HG03066 (cell line): Measurements from ENCODE around the gene VN1R2.
"Not testable (repeated sequence)": the region's sequence is repeated elsewhere in the genome, so short reads cannot be mapped to it uniquely, and the experiment has no call there.

Experiments used
- ATAC-seq: cut with Tn5 transposase; IDR thresholded peaks from one replicate; pipeline ENCODE4 v1.9.1; 2021; ENCODE audit warnings: low read depth; ENCODE audit not compliant: unreplicated experiment

Gene VN1R2, protein sequence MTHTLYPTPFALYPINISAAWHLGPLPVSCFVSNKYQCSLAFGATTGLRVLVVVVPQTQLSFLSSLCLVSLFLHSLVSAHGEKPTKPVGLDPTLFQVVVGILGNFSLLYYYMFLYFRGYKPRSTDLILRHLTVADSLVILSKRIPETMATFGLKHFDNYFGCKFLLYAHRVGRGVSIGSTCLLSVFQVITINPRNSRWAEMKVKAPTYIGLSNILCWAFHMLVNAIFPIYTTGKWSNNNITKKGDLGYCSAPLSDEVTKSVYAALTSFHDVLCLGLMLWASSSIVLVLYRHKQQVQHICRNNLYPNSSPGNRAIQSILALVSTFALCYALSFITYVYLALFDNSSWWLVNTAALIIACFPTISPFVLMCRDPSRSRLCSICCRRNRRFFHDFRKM

GRCh38 chr19:53257715-53258342 lies at the start of gene VN1R2:
VN1R2 (plus strand) TSS chr19:53258292; CDS start chr19:53258376, 84 bp downstream.
- ATAC-seq, result not testable (repeated sequence)

DNA sequence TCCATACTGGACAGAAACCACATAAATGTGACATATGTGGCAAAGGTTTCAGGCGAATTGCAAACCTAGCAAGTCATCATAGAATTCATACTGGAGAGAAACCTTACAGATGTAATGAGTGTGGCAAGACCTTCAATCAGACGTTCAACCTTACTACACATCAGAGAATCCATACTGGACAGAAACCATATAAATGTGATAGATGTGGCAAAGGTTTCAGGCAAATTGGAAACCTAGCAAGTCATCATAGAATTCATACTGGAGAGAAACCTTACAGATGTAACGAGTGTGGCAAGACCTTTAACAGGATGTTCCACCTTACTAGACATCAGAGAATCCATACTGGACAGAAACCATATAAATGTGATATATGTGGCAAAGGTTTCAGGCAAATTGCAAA lies 46.5 kb upstream of the VN1R2 start:
- not testable (repeated sequence) for ATAC-seq

DNA sequence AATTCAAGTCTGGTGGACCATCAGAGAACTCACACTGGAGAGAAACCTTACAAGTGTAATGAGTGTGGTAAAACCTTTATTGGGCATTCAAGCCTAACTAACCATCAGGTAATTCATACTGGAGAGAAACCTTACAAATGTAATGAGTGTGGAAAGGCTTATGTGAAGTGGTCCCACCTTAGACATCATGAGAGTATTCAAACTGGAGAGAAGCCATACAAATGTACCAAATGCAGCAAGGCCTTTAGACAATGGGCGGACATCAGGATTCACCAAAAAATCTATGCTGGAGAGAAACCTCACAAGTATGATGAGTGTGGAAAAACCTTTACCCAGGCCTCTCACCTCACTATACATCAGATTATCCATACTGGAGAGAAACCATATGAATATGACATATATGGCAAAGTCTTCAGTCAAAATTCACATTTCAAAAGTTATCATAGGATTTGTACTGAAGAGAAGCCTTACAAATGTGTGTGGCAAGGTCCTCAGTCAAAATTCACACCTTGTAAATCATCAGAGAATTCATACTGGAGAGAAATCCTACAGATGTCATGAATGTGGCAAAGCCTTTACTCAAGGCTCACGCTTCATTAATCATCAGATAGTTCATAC lies 45.3 kb upstream of the VN1R2 start:
- no peak for ATAC-seq

DNA sequence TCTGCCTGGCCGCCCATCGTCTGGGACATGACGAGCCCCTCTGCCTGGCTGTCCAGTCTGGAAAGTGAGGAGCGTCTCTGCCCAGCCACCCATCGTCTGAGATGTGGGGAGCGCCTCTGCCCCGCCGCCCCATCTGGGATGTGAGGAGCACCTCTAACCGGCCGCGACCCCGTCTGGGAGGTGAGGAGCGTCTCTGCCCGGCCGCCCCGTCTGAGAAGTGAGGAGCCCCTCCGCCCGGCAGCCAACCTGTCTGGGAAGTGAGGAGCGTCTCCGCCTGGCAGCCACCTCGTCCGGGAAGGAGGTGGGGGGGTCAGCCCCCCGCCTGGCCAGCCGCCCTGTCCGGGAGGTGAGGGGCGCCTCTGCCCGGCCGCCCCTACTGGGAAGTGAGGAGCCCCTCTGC lies 35.4 kb upstream of the VN1R2 start:
- not testable (repeated sequence) for ATAC-seq

DNA sequence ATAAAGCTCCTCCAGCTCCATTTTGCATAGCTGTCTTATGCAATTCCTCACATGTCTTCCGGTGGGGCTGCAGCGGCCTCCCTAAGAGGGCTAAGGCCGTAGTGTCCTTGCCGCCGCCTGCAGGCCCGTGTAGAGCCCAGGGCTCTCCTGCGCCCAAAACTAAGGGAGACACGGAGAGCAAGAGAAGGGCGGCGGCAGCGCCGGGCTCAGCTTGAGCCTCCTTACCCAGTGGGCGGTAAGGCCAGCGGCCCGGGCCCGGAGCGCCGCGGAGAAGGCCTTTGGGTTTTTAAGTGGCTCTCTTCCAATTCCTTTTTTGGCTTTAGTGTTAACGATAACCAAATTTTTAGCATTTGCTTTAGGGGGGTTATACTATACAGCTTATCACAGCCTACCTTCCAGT lies 33.5 kb upstream of the VN1R2 start:
- no peak for ATAC-seq

- no peak for ATAC-seq
These were observed 20.8 kb upstream of the VN1R2 start for GRCh38 chr19:53237114-53237777.

DNA sequence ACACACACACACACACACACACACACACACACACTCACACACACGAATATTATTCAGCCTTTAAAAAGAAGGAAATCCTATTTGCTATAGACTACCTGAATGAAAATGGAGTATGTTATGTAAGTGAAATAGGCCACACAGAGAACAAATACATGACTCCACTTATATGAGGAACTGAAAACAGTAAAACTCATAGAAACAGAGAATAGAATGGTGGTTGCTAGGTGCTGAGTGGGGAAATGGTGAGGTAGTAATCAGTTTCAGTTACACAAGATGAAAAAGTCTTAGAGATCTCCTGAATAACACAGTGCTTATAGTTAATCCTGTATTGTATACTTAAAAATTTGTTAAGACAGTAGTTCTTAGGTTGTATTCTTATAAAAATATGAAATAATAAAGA lies 11.6 kb upstream of the VN1R2 start:
- ATAC-seq, result no peak

DNA sequence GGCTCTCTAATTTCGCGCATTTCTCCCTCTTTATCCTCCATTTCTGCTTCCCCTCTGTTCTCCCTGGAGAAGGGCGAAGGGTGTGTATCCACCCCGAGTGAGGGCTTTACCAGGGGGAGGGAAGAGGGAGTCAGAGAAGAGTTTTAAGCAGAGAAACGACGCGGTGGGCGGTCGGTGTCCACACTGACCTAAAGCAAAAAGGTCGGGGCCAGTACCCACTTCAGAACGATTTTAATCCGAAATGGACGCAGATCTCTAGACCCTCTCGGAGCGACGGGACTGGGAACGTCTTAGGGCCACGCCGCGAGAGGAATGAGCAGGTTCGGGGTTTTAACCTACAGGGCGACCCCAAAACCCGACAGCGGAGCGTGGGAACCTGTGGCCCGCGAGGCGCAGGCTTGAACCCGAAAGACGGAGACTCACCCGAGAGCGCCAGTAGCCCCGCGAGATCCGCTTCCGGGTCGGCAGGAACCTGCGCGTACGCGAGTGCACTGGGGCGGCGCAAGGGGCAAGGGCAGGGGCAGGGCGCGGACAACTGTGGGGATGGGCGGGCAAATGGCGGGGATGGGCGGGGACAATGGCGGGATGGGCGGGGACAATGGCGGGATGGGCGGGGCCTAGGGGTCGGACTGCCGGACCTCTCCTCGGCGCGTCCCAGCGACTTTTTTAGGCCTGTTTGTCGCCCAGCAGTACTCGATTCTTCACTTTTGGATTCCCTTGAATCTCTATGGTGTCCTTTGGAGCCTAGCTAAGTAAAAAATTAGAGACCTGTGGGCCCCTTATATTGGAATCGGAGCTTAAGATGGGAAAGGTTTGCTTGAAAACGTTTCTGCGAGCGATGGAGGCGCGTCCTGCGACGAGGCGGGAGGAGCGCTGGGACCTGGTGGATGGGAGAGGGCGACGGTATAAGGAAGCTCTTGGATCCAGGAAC lies 3.4 kb upstream of the VN1R2 start, which contains the start of gene ZNF677:
ZNF677 (minus strand) TSS at position 463 of the 931 bp plus-strand sequence. CDS start 3,323 bp downstream, outside the sequence.
- no peak for ATAC-seq

- not testable (repeated sequence) for ATAC-seq
These were observed 9.5 kb downstream of the VN1R2 start, which contains the start of gene VN1R4 for GRCh38 chr19:53267623-53268022. VN1R4 (minus strand) TSS chr19:53267723; CDS start chr19:53267665, 58 bp downstream.

GRCh38 chr19:53269861-53270260 lies 11.8 kb downstream of the VN1R2 start:
- ATAC-seq, result not testable (repeated sequence)

GRCh38 chr19:53272044-53272443 lies 14.0 kb downstream of the VN1R2 start:
- ATAC-seq, result no peak

GRCh38 chr19:53275480-53275879 lies 17.4 kb downstream of the VN1R2 start:
- no peak for ATAC-seq

DNA sequence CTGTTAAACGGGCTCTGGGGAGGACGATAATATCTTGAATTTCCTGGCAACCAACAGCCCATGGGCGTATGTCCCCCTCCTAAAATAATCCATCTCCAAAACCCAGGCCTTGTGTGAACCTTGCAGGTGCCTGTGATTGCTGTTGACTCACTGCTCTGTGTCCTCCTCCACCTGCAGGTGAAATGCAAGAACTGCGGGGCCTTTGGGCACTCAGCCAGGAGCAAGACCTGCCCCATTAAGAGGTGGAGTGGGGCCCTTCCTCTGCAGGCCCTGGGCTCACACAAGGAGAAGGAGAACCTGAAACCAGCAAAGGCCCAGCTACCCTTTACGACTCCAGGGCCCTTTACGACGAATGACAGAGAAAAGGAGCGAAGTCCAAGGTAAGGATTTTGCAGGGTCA lies 23.9 kb downstream of the VN1R2 start:
- not testable (repeated sequence) for ATAC-seq

GRCh38 chr19:53285087-53285486 lies 27.0 kb downstream of the VN1R2 start:
- ATAC-seq, result no peak

- no peak for ATAC-seq
These were observed 32.9 kb downstream of the VN1R2 start for GRCh38 chr19:53290758-53291549.

DNA sequence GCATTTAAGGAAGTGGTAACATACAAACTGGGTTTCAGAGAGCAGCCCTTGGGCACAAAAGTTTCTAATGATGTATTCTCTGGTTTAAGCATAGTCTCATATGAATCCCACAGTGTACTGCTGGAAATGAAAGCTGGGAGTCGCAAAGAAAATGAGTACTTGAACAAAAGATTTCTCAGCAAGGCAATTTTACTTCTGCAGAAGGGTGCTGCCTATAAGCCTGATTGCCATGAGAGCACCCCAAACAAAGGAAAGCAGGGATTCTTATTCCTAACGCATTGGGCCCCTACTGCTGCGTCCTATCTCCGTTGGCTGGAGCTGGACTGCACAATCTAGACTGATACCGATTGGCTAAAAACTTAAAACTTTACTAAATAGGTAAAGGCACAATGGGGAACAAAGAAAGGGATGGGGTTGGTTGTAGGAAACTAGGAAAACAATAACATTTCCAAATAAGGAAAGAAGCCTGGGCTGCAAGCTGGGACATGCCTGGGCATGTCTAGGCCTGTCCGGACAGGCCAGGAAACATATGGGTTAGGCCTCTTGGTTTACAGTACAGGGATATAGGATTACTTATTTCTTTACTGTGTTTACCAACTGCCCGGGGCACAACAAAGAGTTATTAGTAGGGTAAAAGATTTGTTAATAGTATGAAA lies 36.8 kb downstream of the VN1R2 start:
- no peak for ATAC-seq

GRCh38 chr19:53301341-53301740 lies 43.2 kb downstream of the VN1R2 start:
- not testable (repeated sequence) for ATAC-seq

DNA sequence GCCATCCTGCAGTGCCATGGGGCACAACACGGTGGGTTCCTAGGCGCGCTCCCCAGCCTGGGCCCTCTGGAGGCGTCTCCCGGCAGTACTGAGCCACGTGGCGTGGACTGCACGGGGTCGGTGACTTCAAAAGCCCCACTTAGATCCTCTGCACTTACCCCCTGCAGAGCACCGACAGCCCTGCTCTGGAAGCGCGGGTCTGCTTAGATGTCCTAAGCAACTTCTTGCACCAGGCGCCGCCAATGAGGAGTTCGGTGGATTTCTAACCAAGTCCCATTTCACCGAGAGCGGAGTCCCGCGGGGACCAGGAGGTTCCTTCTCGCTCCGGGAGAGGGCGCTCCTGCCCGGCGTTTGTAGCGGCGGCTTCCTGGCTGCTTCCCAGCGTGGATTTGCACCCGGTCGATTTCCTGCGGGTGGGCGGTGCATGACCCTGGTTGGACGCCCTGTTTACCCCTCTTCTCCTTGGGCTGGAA lies 50.3 kb downstream of the VN1R2 start:
- ATAC-seq, result no peak
